ENCODE data around the gene AMBP.

Gene AMBP

DNA sequence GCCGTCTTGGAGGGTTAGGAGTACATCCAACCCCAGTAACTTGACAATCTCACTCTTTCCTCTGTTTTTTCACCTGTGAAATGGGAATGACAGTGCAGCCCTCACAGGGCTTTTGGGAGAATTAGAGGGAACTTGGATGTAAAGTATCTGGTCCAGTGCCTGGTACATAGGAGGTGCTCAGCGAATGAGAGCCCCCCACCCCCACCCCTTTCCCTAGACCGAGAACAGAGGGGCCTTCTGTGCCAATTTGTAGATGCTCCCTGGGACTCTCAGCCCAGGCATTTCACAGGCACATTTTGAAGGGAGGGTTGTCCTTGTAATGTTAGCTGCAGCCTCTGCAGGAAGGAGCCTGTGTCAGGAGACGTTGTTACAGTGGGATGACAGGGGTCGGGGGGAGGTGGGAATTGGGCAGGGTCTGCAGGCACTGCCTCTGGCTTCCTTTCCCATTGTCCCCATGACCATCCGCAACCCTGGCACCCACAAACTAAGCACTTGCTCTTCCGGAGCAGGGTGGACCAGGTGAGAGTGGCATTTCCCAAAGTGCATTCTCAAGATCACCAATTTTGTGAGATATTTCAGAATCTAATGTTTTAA lies 47.0 kb downstream of the AMBP start:
- DNase-seq (ENCODE audit: low spot score): no peak

- DNase-seq (ENCODE audit: low spot score): no peak
Measured at GRCh38 chr9:114030364-114030763, 47.7 kb downstream of the AMBP start.

- no peak for DNase-seq (ENCODE audit: low spot score)
Measured at GRCh38 chr9:114029311-114030170, 48.6 kb downstream of the AMBP start.

- DNase-seq (ENCODE audit: low spot score): no peak
Measured at GRCh38 chr9:114028646-114029045, 49.5 kb downstream of the AMBP start.

- no peak for DNase-seq (ENCODE audit: low spot score)
Measured at GRCh38 chr9:114027863-114028465, 50.1 kb downstream of the AMBP start.

GRCh38 chr9:114027159-114027862 lies 50.8 kb downstream of the AMBP start:
- no peak for DNase-seq (ENCODE audit: low spot score)

- no peak for DNase-seq (ENCODE audit: low spot score)
Measured at GRCh38 chr9:114026335-114026734, 51.8 kb downstream of the AMBP start.

GRCh38 chr9:114025760-114026159 lies 52.3 kb downstream of the AMBP start:
- no peak for DNase-seq (ENCODE audit: low spot score)

DNA sequence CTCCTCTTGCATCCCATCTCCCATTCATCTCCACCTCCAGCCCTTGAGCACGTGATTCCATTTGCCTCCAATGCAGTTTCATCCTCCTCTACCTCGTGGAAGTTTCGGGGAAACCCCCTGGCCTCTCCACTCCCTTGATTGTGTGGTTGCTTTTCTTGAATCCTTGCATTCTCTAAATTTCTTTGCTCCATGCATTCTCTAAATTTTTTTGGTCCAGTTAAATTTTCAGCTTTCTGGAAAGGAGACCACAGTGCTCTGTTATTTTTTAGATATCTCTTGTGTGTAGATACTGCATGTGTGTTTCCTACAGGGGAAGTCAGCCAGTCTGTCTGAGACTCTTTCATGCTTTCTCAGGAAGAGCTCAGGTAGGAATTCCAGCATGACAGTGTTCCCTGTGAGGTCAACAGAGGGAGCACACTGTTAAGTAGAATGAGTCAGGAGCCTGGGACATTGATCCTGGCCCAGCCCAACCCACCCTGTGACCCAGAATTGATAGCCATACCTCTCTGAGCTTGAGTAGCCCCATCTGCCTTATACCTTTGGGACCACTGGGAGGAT lies 52.8 kb downstream of the AMBP start:
- DNase-seq (ENCODE audit: low spot score): no peak

GRCh38 chr9:114023961-114024360 lies 54.1 kb downstream of the AMBP start:
- no peak for DNase-seq (ENCODE audit: low spot score)

- no peak for DNase-seq (ENCODE audit: low spot score)
Measured at GRCh38 chr9:114021578-114021977, 56.5 kb downstream of the AMBP start.

DNA sequence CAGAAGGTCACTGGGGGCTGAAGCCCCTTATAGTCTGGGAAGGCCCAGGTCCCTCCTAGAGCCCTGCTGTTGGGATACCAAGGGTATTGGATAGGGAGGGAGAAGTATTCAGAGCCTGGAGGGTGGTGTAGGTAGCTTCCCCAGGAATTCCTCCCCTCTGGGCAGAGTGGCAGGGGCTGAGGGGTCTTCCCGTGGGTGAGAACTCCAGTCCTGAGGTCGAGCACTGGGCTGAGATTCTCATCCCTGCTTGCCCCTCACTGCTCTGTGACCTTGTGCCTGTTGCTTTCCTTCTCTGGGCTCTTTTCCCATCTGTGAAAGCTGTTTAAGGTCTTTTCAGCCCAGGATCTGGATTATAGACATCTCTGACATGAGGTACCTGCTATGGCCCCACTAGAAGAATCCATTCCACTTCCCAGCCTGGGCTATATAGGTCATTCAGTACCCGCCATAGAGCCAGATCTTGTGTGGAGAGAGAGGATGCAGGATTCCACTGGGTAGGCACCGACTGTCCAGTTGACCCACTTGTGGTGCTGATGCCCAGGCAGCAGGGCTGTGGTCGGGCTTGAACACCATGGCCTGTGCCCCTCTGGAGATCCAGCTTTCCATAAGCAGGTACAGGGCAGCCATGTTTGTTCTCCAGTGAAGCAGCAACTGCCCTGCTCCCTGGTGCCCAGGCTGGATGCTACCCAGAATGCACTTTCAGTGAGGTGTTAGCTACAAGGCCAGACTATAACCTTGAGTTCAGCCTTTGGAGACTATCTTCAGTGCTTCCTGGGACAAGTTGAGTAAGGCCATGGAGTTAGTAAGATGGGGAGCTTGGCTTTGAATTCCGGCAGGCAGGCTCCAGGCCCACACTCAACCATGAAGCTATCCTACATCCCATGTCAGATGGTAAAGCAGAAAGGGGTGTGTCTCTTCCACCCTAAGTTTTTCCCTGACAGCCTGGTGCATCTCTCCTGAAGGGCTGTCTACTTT lies 60.1 kb downstream of the AMBP start:
- no peak for DNase-seq (ENCODE audit: low spot score)

DNA sequence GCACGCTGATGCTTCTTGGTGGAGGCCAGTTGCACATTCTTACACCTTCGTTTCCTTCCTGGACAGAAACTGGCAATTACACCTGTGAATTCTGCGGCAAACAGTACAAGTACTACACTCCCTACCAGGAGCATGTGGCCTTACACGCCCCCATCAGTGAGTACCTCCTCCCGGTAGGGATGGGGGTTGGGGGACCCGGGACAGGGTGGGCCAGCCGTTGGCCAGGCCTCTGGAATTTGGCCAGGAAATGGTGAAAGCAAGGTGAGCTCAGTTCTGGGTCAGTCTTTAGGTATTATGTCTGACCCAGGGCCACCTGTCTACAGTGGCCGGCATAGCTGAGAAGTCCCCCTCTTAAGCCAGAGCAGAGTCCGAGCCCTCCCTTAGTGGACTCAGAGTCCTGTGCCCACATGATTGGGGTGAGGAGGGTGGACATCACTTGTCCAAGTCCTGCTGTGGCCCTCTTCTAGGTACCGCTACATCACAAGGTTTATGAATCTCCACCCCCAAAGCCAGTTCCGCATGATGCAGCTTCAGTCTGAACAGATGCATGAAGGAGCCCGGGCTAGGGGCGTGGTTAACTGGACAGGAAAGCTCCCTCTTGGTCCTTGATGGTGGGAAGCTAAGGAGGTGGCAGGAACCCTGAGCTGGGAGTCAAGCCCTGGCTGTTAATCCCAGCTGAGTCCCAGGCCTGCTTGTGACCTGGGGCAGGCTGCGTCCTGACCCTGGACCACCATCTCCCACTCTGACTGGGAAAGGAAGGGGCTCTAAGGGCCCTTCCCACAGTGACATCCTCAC lies 61.3 kb downstream of the AMBP start:
- DNase-seq (ENCODE audit: low spot score): no peak

DNA sequence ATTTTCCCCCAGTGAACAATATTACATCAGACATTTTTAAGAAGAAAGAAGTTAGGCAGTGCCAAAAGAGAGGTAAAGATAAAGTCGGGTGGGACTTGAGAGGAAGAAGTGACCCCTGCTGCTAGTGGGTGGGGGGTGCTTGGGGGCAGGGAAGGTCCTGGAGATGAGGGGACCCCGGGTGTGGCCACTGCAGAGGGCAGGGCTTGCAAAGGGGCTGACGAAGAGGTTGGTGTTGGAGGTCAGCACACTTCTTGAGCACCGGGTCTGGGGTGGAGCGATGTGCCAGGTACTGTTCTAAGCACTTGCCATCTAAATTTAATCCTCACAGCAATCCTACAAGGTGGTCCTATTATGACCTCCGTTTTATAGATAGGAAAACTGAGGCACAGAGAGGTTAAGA lies 62.0 kb downstream of the AMBP start:
- no peak for DNase-seq (ENCODE audit: low spot score)

GRCh38 chr9:114015607-114016006 lies 62.5 kb downstream of the AMBP start:
- peak; percentile 42 for DNase-seq (ENCODE audit: low spot score)

DNA sequence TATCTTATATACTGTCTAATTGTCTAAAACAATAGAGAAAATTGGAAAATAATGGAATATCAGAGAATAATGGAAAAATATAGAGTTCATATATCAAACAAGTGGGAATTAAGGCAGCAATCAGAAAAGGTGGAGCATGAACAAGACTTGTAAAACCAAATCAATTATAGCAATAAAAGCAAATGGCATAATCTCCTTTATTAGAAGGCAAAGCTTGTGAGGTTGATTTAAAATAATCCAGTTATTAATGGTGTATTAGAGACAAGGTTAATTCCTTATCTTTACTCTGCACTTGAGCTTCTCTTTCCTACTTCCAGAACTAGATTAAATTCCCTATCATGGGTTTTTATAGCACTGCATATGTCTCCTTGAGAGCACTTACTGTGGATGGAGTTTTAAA lies 64.1 kb downstream of the AMBP start:
- DNase-seq (ENCODE audit: low spot score): no peak

- no peak for DNase-seq (ENCODE audit: low spot score)
Measured at GRCh38 chr9:114012126-114012525, 66.0 kb downstream of the AMBP start.

GRCh38 chr9:114011313-114011712 lies 66.8 kb downstream of the AMBP start:
- DNase-seq (ENCODE audit: low spot score): no peak
